Measurements from ENCODE around the gene LRFN2.

The LRFN2 gene

DNA sequence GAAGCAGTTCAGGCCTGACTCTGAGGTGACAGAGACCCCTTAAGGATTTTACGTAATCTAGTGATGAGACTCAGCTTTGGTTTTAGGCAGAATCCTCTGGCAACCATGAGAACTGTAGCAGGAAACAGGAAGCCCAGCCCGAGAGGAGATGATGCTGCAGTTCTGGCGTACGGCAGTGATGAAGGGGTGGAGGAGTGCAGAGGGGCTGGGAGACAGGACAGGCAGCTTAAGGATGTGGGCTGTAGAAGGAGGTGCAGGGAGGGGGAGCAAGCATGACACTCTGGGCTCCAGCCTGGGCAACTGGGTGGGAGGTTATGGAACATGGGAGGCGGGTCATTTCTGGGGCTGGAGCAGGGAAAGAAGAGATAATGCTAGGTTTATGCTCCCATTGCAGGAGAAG, 67.1 kb downstream of the LRFN2 start:
- no peak for DNase-seq (ENCODE audit: low read depth in 3 of 3, low spot score in 1 of 3)

DNA sequence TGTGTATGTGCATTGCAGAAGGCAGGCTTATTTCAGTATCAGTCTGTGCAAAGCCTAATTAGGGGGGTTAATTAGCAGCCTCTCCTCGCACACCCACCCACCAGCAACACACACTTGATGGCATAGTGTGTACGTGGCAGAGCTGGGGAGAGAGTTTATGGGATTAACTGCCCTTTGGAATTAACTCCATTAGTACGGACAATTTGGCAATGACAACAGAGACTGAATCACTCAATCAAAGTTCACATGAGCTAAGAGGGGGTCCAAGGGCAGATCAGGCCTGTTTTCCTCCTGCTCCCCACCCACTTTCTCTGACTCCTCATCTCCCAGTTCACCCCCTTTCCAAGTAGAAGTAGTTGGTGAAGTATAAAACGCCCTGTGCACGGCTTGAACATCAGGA, 69.5 kb downstream of the LRFN2 start:
- no peak for DNase-seq (ENCODE audit: low read depth in 3 of 3, low spot score in 1 of 3)

DNA sequence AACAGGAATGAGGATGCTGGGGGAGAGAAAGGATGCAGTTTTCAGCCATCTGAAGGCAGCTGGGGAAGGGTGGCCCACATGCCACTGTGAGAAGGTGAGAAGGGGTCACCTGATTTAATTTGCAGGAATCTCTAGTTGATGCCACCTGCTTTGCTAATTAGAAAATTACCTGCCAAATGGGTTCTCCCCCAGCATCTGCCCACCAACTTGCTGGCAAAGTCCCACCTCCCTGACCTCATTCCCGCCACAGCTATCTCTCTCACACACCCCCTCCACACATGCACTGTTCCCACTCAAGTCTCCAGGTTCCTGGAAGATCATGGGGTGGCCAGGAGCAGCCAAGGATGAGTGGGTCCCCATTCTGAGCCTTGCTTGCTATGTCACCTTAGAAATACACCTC, 70.7 kb downstream of the LRFN2 start:
- DNase-seq (ENCODE audit: low read depth in 3 of 3, low spot score in 1 of 3) = no peak

DNA sequence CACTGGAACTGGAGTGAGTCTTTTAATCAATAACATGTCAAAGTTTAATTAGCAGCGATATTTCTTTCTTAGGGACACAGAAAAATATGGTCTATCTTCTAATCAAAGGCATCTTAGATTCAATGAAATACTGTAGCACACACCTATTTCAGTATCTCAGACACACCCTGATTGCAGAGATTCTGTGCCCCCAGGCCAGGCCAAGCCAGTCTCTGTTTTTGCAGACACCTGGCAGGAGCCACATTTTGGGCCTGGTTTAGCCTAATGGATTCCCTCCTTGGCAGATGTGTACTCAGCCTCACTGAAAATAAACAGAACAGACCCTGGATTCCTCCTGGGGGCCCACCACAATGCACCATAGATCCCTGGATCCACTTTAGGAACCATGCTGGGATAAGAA, 74.8 kb downstream of the LRFN2 start:
- no peak for DNase-seq (ENCODE audit: low read depth in 3 of 3, low spot score in 1 of 3)

DNA sequence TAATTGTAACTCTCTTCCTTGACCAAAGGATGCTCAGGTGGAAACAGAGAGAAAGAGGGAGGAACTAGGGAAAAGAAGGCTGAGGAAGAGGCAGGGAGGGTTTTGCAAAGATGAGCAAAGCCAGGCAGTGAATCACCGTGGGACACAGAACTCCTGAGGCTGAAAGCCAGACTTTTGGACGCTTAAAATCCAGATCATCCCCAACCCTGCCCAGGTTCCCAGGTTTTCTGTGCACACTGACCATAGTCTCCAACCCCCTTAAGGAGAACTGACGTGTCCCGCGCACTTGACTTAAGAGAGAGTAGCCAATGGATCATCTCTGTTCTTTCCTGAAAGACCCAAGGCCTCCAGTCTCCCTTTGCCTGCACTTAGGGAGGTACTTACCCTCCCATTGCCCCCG, 75.3 kb downstream of the LRFN2 start:
- DNase-seq (ENCODE audit: low read depth in 3 of 3, low spot score in 1 of 3) = no peak

DNA sequence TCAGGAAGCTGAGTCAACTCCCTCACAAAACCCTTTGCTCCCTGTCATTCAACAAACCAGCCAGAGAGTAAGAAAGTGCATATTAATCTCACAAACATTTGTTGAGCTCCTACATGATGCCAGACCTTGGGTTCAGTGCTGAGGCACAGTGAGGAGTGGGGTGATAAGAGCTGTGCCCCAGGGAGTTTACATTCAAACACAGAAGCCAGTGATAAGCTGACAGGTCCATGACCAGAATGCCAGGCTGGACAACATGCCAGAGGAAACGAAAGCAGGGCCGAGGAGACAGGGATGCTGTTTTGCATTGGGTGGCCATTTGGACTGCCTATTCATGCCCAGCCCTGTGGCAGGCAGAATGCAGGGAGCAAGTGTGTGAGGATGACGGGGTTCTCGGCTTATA, 76.7 kb downstream of the LRFN2 start:
- DNase-seq (ENCODE audit: low read depth in 3 of 3, low spot score in 1 of 3) = no peak

DNA sequence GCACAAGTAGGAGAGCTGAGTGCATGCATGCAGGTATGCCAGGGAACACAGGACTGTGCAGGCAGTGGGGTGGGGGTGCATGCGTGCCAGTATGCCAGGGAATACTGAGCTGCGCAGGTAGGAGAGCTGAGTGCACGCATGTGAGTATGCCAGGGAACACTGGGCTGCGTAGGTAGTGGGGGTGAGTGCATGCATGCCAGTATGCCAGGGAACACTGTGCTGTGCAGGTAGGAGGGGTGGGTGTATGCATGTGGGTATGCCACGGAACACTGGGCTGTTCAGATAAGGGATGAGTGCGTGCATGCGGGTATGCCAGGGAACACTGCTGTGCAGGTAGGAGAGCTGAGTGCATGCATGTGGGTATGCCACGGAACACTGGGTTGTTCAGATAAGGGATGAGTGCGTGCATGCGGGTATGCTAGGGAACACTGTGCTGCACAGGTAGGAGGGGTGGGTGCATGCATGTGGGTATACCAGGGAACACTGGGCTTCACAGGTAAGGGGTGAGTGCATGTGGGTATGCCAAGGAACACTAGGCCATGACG, 77.4 kb downstream of the LRFN2 start:
- DNase-seq (ENCODE audit: low read depth in 3 of 3, low spot score in 1 of 3) = no peak

DNA sequence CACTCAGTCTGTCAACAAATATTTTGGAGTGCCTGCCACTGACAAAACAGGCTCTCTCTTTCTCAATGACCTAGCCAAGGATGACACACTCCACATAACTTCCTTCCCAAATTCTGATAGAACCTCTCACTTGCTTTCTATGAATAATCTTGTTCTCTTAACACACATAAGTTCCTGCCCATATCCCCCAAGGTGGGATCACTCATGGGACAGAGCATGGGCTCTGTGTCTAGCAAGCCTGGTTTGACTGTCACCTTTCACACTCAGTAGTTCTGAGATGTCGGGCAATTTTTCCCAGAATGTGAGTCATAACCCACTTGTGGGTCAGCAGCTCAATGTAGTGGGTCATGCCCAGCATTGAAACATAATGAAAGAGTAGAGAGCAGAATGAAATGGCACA, 78.1 kb downstream of the LRFN2 start:
- no peak for DNase-seq (ENCODE audit: low read depth in 3 of 3, low spot score in 1 of 3)

DNA sequence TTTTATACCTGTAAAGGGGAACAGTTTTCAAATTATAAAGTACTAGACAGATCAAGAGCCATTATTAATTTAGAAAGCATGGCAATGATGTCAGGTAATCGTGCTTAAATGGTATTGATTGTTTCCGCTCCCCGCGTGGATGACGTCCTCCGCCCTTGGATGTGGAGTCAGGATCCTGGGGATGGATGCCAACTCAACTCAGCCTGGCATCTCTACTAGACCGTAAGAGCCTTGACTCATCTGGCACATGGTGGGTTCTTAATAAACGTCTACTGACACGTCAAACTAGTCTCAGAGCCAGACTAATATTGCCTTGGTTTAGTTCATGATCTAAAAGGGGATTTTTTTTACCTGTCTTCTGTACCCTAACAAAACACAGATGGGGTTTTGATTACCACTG, 80.2 kb downstream of the LRFN2 start:
- DNase-seq (ENCODE audit: low read depth in 3 of 3, low spot score in 1 of 3) = no peak

DNA sequence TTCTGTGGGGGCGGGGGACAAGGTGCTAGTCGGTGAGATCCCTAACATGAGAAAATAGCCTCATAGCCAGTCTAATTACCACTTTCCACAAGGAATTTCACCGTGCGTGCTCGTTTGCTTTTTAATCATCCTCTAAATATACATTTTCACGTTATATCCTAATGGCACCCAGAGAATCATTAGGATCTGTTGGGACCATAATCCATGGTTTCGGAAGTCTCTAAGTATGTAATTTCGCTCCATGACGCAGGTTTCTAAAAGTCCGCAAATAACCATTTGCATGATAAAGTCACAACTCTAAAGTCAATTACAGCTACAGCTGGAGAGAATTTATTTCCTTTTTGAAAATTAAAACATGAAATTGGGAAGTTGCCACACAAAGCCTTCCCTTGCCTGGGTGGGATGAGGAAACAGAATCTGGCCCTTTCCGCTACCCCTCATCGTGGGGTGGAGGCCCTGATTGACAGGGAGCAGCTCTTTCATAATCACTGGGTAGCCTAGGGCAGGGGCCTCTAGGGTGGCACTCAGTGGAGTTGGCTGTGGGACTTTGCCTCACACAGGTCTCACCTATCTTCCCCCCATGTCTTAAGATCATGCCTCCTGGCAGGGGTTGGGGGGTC, 81.9 kb downstream of the LRFN2 start:
- no peak for DNase-seq (ENCODE audit: low read depth in 3 of 3, low spot score in 1 of 3)

DNA sequence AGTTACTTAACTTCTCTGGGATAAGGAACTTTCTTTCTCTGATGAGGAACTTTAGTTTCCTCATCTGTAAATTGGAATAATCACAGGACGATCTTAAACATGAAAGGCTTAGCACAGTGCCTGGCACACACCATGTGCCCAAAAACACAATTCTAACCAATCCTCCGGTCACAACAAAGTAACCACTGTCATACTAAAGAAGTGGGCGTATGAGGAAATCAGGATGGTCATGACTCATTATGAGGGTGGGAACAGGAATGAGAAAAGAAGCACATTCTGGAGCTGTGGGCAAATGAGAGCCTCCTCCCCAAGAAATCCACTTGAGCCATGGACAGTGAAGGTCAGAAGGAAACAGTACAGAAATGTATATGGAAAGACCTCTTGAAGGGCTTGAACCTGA, 82.9 kb downstream of the LRFN2 start:
- DNase-seq (ENCODE audit: low read depth in 3 of 3, low spot score in 1 of 3) = no peak

DNA sequence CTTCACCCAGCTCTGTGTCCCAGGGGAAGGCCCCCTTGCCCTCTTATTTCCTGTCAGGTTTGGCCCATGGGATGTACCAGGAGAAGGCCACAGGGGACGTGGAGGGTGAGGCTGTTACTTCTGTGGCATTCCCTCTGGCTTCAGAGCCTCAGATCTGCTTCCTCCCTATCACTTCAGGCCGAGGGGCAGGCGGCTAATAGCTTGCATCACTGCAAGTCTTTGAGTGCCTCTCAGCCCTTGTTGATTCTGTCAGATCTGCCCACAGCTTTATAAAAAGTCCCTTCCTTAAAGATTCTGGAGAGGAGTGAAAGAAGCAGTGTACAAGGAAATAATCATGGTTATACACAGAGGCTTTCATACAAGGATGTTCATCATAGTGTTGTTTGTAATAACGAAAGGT, 86.9 kb downstream of the LRFN2 start:
- no peak for DNase-seq (ENCODE audit: low read depth in 3 of 3, low spot score in 1 of 3)

DNA sequence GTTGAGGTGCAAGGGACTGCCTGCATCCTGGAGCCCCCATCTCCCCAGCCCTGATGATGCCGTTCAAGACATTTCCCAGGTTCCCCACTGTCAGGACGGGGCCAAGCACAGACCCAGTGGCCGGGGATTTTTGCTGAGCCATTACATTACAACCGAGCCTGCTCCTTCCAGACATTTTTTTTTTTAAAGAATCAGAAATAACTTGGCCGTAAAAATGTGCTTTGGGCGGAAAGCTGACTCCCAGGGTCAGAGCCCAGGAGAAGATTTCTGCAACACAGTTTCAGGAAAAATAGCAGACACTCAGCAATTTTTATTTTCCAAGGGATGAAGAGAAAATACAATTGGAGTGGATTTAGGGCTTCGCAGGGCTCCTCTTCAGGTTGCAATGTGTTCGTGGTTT, 87.9 kb downstream of the LRFN2 start:
- no peak for DNase-seq (ENCODE audit: low read depth in 3 of 3, low spot score in 1 of 3)

DNA sequence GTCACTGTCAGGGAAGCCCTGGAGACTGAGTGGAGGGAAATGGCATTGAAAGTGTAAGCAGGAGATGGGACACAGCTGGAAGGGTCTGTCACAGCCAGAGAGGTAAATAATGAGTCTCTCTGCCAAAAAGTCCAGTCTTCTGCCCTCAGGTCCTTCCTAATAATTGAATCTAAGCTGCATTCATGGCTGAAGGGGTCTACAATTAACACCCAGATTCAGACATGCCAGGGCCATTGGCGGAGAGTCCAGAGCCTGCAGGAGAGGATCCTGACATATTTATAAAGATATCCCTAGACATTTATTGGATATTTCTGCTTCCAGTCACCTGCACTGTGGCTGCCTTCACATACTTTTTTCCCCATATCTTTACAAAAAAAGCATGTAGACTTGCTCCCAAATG, 89.0 kb downstream of the LRFN2 start:
- DNase-seq (ENCODE audit: low read depth in 3 of 3, low spot score in 1 of 3) = no peak

DNA sequence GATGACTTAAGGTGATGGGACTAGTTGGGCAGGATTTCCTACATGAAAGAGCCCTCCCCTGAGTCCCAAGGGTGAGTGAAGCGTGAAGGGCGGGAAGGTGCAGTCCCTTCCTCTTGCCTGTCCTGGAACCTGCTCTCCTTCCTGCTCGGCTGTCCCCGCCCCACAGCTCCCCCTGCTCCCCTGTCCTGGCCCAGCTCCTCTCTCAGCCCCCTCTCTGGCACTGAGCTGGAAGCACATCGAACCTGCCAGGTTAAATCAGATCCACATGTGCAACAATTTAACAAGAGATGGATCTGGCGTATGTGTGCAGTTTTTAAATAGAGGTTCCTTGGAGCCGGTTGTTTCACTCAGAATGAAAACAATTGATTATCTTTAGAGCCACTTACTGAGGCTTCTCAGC, 95.0 kb downstream of the LRFN2 start:
- DNase-seq (ENCODE audit: low read depth in 3 of 3, low spot score in 1 of 3) = no peak

DNA sequence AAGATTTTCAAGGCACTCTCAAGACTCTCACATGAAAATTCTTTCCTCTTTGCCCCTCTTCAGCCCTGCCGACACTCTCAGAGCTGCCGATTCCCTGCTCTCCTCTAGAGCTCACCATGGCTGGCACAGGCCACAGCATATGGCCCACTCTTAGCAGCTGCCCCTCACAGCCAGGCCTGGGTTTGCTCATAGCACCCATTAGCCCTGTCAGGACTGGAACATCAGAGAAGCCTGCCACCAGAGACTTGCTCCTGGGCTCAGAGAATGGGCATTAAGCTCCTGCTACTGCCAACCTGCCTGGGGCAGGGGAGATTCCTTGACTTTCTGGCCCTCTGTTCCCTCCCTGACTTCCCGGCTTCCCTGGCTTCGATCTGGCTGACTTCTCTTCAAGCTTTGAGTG, 96.7 kb downstream of the LRFN2 start:
- no peak for DNase-seq (ENCODE audit: low read depth in 3 of 3, low spot score in 1 of 3)

DNA sequence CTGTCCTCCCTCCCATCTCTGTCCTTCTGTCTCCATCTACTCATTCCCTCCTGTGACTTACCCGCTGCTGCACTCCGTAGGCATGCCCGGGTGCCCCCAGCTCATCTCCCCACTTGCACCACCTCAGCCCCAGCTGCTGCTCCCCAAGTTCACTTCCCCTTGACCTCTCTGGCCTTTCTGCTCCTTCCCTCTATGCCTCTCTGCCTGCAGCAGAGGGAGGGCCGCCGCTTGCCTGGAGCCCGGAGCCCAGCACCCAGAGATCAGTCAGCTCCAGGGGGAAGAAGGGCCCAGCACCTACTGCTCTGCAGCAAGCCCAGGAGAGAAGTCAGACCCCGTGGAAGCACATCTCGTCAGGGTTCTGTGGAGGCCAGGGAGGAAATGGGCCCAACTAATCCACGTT, 97.4 kb downstream of the LRFN2 start:
- DNase-seq (ENCODE audit: low read depth in 3 of 3, low spot score in 1 of 3) = no peak

DNA sequence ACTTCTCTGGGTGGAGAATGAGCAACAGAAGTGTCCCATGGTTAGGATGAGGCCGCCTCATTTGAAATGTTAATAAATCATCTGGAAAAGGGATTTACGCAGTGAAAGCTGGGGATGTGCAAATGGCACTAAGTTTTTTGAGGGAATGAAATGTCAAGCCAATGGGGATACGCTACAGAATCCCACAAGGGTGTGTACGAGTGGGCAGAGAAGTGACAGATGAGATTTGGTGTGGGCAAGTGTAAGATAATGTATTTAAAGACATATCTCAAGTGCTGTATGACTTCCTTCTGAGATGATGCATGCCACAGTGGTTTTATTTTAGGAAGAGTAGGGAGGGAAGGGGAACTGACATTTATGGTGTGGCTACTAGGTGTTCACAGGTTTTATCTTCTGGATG, 100.6 kb downstream of the LRFN2 start:
- DNase-seq (ENCODE audit: low read depth in 3 of 3, low spot score in 1 of 3) = no peak

DNA sequence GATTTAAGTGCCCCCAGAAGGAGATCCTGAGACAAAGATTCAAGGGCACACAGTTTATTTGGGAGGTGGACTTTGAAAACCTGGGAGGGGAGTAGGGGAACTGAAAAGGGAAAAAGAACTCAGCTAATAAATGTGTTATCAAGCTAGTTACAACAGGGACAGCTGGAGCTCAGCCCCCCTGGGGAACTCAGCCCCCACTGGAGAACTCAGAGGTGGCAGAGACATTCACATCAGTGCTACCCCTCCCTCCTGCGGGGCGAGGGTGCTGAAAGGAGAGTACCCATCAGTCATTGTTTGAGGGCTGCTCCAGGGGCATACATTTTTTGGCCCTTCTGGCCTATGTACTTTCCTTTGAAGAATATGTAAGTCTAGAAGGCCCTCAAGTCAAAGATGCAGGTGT, 101.4 kb downstream of the LRFN2 start:
- DNase-seq (ENCODE audit: low read depth in 3 of 3, low spot score in 1 of 3) = no peak

DNA sequence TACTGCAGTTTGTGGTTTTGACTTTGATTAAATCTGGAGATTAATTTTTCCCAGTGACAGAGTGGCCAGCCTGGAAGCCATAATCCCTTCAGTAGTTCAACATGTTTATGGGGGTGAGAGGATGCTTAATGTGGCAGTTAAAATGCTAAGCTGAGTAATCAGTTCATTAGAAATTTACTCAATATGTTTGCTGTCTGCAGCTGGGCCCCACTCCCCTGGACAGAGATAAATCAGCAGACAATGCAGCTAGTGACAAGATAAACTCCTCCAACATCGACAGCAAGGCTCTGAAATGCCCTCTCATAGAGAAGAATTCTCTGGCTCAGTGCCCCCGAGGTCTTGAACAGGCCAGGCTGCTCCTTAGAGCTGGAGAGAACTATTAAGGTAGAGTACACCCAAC, 101.9 kb downstream of the LRFN2 start:
- DNase-seq (ENCODE audit: low read depth in 3 of 3, low spot score in 1 of 3) = no peak

DNA sequence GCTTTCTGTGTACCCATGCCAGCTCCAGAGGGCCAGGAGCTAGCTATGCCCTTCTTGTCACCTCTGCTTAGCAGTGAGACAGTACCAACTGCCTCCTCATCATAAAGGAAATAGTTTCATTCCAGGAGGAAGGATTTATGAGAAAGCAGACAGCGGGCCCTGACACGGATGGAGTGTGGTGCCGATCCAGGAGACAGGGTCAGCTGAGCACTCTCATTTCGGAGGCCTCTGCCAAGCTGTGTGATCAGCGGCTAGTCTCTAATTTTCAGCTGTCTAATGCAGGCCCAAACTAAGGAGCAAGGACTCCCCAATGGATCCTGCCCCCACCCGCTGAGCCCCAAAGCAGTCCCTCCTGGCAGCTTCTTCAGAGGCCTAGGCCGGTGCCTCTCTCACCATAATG, 103.1 kb downstream of the LRFN2 start:
- DNase-seq (ENCODE audit: low read depth in 3 of 3, low spot score in 1 of 3) = no peak

DNA sequence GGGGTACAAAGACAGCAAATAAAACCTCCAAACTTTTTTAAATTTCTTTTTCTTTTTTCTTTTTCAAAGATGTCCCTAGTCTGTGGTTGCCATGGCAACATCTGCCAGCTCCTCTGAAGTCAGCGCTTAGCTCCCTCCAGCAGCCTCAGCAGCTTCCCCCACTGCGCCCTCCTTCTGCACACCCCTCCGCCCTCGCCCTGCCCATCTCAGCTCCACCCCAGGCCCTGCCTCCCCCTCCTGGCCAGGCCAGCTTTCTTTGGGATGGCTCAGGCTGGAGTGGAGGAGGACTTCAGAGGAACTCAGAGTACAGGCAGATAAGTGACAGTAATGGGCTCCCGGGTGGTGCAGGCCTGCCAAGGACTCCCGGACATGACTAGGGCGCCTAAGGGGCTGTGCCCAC, 104.6 kb downstream of the LRFN2 start:
- DNase-seq (ENCODE audit: low read depth in 3 of 3, low spot score in 1 of 3) = no peak

DNA sequence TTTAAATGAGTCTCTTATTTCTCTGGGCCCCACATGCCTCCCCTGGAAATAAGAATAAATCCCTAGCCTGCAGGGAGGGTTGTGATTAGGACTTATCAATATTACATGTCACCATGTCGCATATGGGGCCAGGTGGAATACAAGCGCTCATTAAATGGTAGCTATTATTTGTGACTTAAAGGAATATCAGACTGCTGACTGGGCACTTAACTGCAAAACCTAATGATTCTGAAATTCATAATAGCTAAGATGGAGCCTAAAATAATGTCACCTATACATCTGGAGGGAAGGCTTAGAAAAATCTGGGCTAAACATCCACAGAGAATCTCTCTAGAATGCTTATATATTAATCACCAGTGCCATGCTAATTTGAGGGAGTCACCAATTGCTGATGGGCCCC, 106.5 kb downstream of the LRFN2 start:
- no peak for DNase-seq (ENCODE audit: low read depth in 3 of 3, low spot score in 1 of 3)

DNA sequence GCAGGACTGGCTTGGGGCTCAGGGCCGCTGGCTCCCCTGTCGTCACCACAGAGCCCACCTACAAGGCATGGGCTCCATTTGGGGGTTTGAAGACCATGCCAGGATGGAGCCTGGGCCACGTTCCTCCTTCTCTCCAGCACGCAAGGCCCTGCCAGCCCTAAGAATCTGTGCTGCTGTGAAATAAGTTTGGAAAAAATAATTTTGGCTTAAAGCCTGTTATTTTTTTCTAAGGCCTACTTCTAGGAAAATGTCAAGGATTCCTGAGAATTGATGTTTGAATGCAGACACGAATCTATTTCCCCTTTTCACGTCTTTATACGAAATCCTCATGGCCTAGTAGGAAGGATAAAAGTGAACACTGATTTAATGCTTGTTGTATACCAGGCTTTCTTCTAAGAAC, 107.5 kb downstream of the LRFN2 start:
- DNase-seq (ENCODE audit: low read depth in 3 of 3, low spot score in 1 of 3) = no peak
